ENCODE results near the gene SLC25A22.

SLC25A22 gene

GRCh38 chr11:763073-763463 lies 35.0 kb downstream of the SLC25A22 start:
- no peak for TF ChIP-seq CTCF (IDR thresholded peaks at IDR 0.05)

- no peak; the same call in 1 of the 2 replicates for TF ChIP-seq CTCF (IDR thresholded peaks at IDR 0.05)
Observed at GRCh38 chr11:762421-763072, 35.5 kb downstream of the SLC25A22 start.

GRCh38 chr11:761526-762108 lies 36.5 kb downstream of the SLC25A22 start:
- TF ChIP-seq CTCF (IDR thresholded peaks at IDR 0.05): no peak

GRCh38 chr11:760236-760635 lies 37.8 kb downstream of the SLC25A22 start:
- no peak for TF ChIP-seq CTCF (IDR thresholded peaks at IDR 0.05)

- TF ChIP-seq CTCF (IDR thresholded peaks at IDR 0.05): no peak
Observed at GRCh38 chr11:749731-750130, 48.4 kb downstream of the SLC25A22 start.

- TF ChIP-seq CTCF (IDR thresholded peaks at IDR 0.05): no peak
Observed at GRCh38 chr11:748007-748359, 50.1 kb downstream of the SLC25A22 start.

- peak; percentile 35; the same call in 1 of the 2 replicates for TF ChIP-seq CTCF (IDR thresholded peaks at IDR 0.05)
Observed at GRCh38 chr11:747158-748006, 50.7 kb downstream of the SLC25A22 start, which contains the start of gene TALDO1. Gene TALDO1, plus strand, starts transcription at chr11:747464. Its CDS starts 18 bp downstream, at chr11:747482.
